GM21528 (cell line): ENCODE results near the gene AIM2.
"Not testable (repeated sequence)": the region's sequence is repeated elsewhere in the genome, so short reads cannot be mapped to it uniquely, and the experiment has no call there.

Source experiments
- ATAC-seq: cut with Tn5 transposase; IDR thresholded peaks from one replicate; pipeline ENCODE4 v1.9.1; 2021; ENCODE audit warnings: mild to moderate bottlenecking, moderate library complexity; ENCODE audit not compliant: unreplicated experiment, low FRiP score

AIM2 gene, protein sequence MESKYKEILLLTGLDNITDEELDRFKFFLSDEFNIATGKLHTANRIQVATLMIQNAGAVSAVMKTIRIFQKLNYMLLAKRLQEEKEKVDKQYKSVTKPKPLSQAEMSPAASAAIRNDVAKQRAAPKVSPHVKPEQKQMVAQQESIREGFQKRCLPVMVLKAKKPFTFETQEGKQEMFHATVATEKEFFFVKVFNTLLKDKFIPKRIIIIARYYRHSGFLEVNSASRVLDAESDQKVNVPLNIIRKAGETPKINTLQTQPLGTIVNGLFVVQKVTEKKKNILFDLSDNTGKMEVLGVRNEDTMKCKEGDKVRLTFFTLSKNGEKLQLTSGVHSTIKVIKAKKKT

DNA sequence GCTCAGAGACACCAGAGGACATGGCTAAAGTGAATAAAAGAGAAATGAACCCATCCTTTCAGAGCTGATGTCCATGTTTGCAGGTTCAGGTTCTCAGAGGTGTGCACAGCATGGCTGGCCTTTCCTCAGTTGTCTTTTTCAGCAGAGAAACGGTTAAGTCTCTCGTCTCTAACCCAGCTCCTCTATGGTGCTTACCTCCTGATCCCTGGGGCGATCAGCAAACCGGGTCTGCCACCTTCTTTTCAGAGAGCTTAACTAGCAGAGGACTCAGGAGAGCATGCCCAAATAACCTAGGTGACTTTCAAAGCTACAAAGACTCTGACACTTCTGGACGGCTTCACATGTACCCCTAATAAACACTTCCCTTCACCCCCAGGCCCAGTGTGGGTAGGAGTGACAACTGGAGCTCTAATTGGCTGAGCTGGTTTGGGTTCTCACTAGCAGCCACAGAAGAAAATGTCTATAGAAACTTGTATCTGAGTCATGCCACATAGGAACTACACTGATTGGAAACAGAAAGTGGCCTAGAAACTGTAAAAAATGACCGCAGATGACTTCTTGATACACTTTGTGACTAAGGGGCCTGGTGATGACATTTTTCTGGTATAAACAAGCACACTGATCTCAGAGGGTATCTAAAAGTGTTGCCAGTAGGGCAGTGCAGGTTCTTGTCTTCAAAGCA, at the start of gene AIM2:
TSS of gene AIM2 (minus strand) at position 329 of the 682 bp plus-strand sequence. CDS start 3,267 bp downstream, outside the sequence.
- peak; percentile 88 for ATAC-seq

DNA sequence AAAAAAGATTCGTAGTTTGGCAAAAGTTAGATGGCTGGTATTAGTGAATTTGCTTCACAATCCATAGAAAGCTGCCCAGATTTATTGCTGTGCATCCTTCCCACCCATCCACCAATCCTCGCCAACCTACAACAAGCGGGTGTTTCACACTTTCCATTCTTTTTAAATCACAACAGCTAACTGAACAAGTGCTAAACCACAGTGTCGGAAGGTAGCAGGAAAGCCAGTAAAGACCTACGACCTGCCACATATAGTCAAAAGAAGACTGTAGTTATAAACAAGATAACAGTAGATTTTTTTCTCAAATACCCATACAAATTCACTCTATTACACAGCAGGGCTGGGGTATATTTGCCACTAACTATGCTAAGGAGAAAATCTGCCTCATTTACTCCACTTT, 47.0 kb upstream of the AIM2 start:
- no peak for ATAC-seq

DNA sequence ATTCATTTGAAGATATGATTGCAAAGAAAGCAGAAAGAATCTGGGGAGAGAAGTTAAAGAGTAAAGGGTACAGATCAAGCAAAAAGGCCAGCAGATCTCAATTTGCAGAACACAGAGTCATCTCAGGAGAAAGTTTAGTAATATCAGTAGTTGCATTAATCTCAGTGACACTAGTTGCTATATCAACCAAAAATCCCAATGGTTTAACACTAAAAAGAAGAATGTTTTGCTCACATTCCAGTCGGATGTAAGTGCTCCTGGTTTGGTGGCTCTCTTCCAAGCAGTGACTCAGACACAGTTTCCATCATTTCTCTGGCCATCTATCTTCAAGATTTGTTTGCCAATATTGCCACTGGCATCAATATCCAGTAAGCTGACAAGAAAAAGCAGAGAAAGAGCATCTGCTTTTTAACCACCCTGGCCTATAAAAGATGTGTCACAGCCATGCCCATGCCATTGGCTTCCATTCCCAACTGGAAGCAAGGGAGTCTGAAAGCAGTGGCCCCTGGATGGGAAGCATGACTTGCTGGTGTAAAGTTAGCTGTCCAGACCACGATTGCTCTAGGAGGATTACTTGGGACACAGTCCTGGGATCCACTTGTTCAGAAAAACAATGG, 45.5 kb upstream of the AIM2 start:
- no peak for ATAC-seq

DNA sequence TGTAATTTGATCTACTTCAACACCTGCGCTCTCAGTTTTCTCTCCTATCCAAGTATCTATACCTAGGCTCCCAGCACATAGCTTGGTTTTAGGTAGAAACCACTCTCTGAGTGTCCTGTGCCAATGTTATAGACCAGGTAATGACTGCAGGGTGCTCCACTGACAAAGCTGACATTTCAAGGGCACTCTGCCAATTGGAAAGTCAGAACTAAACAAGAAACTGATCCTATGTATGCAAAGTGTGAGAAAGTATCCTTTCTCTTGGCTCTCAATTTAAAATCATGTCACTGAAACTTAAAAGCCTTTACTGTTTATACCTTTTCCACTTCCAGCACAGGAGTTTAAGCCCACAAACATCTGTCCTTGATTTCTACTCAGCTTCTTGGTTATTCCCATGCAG, 45.0 kb upstream of the AIM2 start:
- no peak for ATAC-seq

DNA sequence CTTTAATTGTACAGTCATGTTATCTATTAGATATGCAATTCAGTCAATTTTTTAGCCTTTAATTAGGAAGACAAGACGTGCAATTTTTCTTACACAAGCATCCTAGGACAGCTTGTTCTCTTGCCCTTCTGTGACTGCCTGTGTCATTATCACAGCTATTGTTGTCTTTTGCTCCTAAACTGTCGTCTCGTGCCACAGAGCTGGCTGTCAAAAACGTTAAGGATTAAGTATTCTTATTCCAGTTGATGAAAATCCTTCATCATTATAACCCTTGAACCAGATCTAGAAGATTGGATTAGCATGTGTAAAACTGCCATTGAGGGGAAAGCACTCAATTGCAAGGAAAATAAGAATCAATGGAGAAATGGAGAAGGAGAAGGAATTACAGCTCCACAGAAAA, 43.8 kb upstream of the AIM2 start:
- ATAC-seq = no peak

DNA sequence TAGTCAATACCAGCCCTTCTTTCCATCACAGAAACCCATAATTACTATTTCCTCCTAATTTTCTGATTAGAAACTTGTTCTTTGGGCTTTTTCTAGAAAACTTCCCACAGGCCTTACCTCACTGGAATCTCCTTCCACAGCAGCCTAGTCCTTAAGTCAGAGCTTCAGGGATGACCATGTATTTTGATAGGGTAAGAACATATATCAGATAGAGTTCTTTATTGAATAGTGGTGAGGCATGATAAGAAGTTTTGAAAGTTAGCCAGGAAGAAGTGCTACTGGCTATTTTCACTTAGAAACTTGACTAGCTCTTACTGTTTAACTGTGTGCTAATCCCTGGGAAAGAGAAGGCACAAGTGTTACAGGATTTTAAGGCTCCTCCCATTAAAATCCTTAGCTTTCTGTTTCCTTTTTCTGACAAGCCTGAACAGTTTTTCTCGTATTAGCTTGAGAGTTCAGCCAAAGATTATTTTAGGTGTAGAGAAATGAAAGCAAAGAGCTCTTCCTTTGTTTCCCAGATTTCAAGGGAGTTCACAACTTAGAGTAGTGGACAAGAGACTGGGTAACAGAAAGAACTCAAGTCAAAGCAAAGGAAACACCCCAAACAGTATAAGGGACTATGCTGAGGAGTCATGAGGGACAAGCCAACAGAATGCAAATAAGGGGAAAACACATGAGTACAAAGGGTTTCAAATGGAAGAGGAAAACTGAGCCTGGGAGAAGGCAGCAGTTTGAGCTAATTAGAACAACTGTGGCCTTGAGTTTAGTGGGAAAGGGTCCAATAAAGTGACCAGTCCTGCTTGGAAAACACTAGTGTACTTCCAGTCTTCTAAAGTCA, 37.2 kb upstream of the AIM2 start:
- no peak for ATAC-seq

DNA sequence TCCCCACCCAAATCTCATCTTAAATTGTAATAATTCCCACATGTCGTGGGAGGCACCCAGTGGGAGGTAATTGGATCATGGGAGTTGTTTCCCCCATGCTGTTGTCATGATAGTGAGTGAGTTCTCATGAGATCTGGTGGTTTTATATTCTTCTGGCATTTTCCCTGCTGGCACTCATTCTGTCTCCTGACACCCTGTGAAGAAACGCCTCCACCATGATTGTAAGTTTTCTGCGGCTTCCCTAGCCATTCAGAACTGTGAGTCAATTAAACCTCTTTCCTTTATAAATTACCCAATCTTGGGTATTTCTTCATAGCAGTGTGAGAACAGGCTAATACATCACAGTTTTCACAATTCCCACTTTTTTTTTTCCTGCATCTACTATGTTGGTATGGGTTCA, 26.5 kb upstream of the AIM2 start:
- ATAC-seq = not testable (repeated sequence)

DNA sequence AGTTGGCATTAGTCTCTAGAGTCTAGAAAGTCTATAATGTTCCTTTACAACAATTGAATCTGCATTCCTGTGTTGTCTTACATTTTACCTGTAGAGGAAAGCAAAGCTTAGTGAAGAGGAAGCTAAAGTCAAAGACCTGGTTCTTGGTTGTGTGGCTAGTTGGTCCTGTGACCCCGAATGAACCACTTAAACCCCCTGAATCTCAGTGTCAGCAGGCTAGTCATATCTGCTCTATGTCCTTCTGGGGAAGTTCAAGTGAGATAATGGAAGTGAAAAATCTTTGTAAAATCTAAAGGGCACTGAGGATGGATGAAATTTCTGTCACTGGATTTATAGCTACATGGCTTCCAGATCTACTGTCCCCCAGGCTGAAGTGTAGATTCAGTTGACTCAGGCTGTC, 24.0 kb upstream of the AIM2 start:
- ATAC-seq = no peak

DNA sequence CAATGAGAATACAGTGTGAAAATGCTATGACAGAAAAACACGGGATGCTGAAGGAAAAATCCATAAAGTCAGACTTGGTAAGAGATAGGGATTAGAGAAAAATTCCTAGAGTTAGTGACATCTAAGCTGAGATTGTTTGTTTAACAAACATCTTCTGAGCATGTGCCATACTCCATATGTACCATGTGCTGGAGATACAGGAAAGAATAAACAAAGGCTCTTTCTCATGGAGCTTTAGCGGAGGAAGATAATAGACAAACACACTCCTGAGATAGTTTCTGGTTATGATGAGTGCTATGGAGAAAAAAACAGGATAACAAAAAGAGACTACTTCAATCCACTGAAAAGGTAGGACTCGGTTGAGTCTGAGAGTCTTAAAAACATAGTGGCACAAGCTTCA, 22.0 kb upstream of the AIM2 start:
- no peak for ATAC-seq

DNA sequence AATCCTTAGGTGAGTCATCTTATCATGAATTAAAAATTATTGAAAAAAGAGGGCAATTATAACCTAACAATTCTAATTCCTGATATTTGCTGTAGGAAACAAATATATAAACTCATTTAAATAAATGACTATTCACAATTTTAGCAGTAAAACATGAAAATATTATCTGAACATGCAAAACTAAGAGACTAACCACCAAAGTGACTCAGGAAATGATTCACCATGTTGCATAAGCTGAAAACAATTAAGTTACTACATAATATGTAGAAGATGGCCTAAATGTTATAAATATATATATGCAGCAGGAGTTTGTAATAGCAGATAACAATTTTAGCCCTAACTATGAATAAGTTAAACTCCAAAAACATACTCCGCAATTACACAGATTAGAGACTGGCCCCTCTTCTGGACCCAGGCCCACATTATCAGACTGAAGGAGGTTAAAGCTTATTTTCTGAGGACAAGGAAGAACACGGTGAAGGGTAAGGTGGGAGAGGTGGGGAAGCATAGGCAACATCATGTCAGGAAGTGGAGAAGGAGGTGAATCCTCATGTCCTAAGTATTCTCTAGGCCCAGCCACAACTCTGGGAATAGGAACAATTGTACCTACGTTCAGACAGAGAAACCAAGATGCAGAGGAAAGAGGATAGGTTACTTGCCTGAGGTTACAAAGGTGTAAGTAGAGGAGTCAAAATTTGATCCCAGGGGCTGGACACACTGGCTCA, 15.6 kb upstream of the AIM2 start:
- ATAC-seq = no peak

DNA sequence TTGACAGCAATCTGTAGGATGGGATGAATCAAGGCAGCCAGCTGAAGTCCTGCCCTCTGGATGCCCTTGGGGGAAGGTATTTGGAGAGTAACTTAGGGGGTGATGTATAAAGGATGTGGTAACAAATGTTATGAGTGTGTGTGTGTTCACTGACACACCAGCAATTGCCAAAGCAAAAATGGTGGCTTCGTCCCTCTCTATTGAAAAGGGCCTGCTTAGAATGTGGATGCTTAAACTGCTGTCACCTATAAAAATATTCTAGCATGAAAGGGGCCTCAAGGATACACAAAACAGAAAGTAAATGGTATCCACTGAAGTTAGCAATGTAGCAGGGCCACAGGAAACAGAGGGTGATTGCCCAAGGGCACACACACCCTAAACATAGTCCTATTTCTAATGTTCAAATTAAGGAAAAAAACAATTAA, 15.1 kb upstream of the AIM2 start:
- no peak for ATAC-seq

DNA sequence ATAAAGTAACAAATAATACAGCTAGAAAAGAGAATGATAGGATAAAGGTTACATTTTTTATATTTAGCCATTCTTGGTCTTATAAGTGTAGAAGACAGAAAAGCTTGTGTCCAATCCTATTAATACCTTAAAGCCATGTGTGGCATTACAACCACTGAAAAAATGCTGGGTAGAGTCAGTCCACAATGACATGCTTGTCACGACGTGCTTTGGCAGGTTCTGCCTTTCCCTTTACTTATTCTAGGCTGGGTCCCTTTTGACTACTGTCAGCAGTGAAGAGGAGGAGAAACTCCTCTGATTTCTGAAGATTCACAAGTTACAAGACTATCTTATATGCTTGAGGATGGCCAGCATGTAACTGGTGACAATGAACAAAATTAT, 14.6 kb upstream of the AIM2 start:
- no peak for ATAC-seq

DNA sequence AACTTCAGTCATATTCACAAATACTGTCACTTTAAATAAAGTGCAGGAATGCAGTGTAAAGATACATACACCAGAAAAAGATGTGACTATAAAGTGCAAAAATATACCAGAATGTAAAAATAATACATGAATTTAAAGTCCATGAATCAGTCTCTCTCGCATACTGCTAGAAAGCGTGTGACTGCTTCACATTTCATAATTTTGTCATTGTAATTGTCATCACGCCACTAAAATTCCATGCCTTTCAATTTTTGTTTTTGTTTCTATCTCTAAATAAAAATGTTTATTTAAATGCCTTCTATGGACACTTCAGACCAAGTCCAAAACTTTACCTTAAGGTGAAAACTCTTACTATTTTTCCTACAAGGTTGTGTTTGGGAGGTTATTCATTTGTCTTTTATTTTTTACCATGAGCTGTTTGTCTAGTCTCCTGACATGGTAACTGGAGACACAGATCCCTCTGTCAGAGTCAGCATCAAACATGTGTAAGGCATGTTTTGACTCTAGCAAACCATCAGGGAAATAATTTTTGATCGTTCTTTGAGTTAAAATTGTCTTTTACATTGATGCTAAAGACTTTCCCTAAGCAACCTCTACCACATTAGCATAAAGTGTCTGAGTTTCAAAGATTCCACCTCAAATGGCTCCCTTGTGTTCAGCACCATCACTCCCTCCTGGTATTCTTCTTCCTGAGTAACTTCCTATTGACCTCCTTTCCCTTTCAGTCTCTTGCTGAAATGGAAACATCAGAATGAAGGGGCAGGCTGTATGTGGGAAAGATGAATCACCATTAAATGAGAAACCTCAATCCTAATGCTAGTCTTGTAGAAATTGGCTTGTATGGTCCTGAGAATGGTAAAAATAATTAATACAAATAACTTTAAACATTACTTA, 14.0 kb upstream of the AIM2 start:
- no peak for ATAC-seq

DNA sequence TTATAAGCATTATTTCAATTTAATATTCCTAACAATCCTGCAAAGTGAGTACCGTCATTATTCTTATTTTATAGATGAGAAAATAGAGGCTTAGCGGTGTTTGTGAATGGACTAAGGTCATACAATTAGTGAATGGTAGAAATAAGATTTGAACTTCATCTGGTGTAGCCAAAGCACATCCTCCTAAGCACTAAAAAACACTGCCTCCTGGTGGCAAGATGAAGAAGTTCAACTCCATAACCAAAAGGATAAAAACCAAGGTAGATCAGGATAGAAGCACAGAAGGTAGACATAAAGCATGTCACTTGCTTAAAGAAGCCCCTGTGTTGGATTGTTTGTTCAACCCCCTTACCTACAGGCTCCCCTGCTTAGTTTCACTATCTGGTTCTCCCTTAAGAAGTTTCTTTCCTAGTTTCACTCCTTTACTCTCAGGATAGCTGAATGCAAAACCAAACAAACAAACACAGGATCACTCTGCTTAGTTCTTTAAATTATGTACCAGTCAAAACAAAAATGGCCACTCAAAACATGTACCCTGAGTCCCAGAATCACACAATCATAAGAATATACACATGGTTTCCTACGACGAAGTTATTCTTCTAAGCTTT, 12.7 kb upstream of the AIM2 start:
- no peak for ATAC-seq

DNA sequence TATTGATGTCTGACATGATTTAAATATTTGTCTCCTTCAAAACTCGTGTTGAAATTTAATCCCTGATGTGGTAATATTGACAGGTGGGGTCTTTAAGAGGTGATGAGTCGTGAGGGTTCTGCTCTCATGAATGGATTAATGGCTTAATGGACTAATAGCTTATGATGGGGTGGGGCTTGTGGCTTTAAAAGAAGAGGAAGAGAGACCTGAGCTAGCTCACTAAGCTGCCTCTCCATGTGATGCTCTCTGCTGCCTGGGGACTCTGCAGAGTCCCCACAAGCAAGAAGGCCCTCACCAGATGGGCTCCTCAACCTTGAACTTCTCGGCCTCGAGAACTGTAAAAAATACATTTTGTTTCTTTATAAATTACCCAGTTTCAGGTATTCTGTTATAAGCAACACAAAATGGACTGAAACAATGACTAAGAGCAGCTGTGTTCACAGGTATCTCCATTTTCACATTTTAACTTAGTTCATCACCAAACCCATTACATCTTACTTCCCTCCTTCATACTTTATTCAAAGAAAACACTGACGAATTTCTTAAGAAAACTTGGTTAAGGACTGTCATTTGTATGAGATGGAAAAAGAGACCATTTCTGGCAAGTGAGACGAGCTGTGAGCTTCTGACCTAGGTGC, 12.1 kb upstream of the AIM2 start:
- ATAC-seq = no peak

DNA sequence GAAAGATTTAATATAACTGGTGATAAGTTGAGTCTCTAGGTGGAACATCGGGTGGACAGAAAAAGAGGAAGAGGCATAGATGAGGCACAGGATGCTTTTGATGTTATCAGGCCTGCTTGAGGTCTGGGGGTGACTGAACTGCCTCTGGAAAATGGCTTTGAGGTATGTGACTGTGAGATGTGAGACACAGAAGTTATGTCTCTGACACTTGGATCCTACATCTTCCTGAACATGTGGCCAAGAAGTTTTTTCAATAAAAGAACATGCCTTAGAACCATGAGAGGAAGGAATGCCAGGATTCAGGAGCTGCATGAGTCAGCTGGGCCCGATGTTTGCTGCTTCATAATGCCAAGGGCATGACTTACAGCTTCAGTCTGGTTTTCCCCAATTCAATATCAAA, 11.5 kb upstream of the AIM2 start:
- ATAC-seq = no peak

DNA sequence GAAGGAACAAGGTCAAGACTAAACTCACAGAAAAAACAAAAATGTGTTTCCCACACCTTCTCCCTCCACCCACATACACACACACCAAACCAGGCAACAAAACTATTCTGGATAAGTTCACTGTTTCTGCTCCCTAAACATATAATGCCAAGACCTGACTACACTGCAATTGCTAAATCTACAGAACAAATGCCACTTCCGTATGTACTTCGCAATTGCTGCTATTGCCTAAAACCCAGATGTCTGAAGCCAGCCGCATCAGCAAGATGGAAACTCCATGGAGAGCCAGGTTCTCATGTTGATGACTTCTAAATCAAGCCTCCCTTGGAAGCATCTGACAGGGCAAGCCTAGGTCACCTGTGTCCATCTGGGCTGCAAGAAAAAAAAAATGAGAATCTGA, 8.3 kb upstream of the AIM2 start:
- no peak for ATAC-seq

DNA sequence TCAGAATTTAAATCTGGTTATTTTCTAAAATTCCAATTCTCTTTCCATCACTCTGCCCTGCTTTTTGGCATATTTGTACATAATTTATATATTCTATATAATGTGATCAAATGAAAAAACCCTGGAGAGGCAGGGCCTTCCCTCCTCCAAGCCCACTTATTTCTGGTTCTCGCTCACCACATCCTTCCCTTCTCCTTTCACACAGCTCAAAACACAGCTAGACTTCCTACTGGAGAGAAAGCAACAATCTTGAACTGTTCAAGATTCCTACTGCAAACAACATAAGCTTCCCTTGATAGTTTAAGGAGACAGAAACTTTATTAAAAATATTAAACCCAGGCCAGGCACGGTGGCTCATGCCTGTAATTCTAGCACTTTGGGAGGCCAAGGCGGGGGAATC, 7.6 kb upstream of the AIM2 start:
- no peak for ATAC-seq
